Skeletal muscle cell (primary cell): ENCODE results near the gene RUNX3.
"Not testable (repeated sequence)": the region's sequence is repeated elsewhere in the genome, so short reads cannot be mapped to it uniquely, and the experiment has no call there.

Experiments
- DNase-seq: peaks from one replicate; pipeline ENCODE4 v3.0.0-alpha.2; 2010; ENCODE audit warnings: low read depth
- H3K4me3 ChIP-seq: 2 replicates; pipeline ENCODE4 v1.5.1; 2011; ENCODE audit warnings: low read depth, mild to moderate bottlenecking, control low read depth, low read length, moderate library complexity

The RUNX3 gene

GRCh38 chr1:24918370-24918769 is 11.7 kb downstream of the RUNX3 start:
- no peak overlapping the region for H3K4me3 ChIP-seq
- DNase-seq: no peak

- DNase-seq: no peak
- no peak overlapping the region for H3K4me3 ChIP-seq
These were observed 12.6 kb downstream of the RUNX3 start for GRCh38 chr1:24917327-24918074.

GRCh38 chr1:24915816-24916602 is 14.1 kb downstream of the RUNX3 start:
- H3K4me3 ChIP-seq: no peak overlapping the region
- DNase-seq: no peak

GRCh38 chr1:24914226-24915069 is 15.6 kb downstream of the RUNX3 start:
- no peak overlapping the region for H3K4me3 ChIP-seq
- DNase-seq: peak; percentile 27

GRCh38 chr1:24913616-24914225 is 16.4 kb downstream of the RUNX3 start:
- no peak overlapping the region for H3K4me3 ChIP-seq
- no peak for DNase-seq

- no peak for DNase-seq
- no peak overlapping the region for H3K4me3 ChIP-seq
These were observed 16.8 kb downstream of the RUNX3 start for GRCh38 chr1:24913274-24913604.

- no peak for DNase-seq
- no peak overlapping the region for H3K4me3 ChIP-seq
These were observed 17.5 kb downstream of the RUNX3 start for GRCh38 chr1:24912376-24913273.

GRCh38 chr1:24911651-24912155 is 18.4 kb downstream of the RUNX3 start:
- DNase-seq: no peak
- H3K4me3 ChIP-seq: no peak overlapping the region

GRCh38 chr1:24910751-24911650 is 19.1 kb downstream of the RUNX3 start:
- DNase-seq: no peak
- no peak overlapping the region for H3K4me3 ChIP-seq

GRCh38 chr1:24910210-24910609 is 19.9 kb downstream of the RUNX3 start:
- no peak for DNase-seq
- no peak overlapping the region for H3K4me3 ChIP-seq

GRCh38 chr1:24909388-24909898 is 20.6 kb downstream of the RUNX3 start:
- DNase-seq: peak; percentile 33
- no peak overlapping the region for H3K4me3 ChIP-seq

- no peak for DNase-seq
- H3K4me3 ChIP-seq: no peak overlapping the region
These were observed 21.4 kb downstream of the RUNX3 start for GRCh38 chr1:24908591-24909259.

- not testable (repeated sequence) for H3K4me3 ChIP-seq, DNase-seq
These were observed 22.3 kb downstream of the RUNX3 start for GRCh38 chr1:24907587-24908294.

GRCh38 chr1:24906760-24907490 is 23.2 kb downstream of the RUNX3 start:
- DNase-seq: no peak
- no peak overlapping the region for H3K4me3 ChIP-seq

GRCh38 chr1:24905979-24906720 is 23.9 kb downstream of the RUNX3 start:
- H3K4me3 ChIP-seq: no peak overlapping the region
- DNase-seq: no peak
